Right atrium auricular region (tissue), 2 donors: ENCODE data around the gene TWIST1. TPM values are rescaled to one million over a fixed set of nuclear protein-coding genes. Genes with fewer than 3 reads are reported as not detected.

Experiments used
- DNase-seq: peaks from one replicate; pipeline ENCODE4 v3.0.0-alpha.2; 2019; ENCODE audit warnings: low spot score
- H3K27ac ChIP-seq, 2 donors: fragments of 200-600 bp; sonication (generic); 1 replicate in 1 of 2; 2 replicates in 1 of 2; pipeline ENCODE4 v1.5.1; 2016 to 2019
- H3K27me3 ChIP-seq, 2 donors: fragments of 200-600 bp; sonication (generic); one replicate each; pipeline versions ENCODE4 v1.5.1 to v1.6.0; 2017 to 2019
- H3K36me3 ChIP-seq: fragments of 200-600 bp; sonication (generic); one replicate; pipeline ENCODE4 v1.5.1; 2016
- H3K4me1 ChIP-seq, 2 donors: fragments of 200-600 bp; sonication (generic); one replicate each; pipeline versions ENCODE4 v1.5.1 to v1.6.0; 2017 to 2019
- H3K4me3 ChIP-seq, 2 donors: fragments of 200-600 bp; sonication (generic); 1 replicate in 1 of 2; 2 replicates in 1 of 2; pipeline ENCODE4 v1.5.1; 2017 to 2019; ENCODE audit warnings: mild to moderate bottlenecking in 1 of 2, moderate library complexity in 1 of 2
- H3K9me3 ChIP-seq, 2 donors: fragments of 200-600 bp; sonication (generic); one replicate each; pipeline ENCODE4 v1.5.1; 2019
- total RNA-seq, 2 donors: library from RNA; depleted of rRNA; stranded (reverse); fragments of >200 nt; gene quantifications; one replicate each; pipeline ENCODE4 v1.1.0, GENCODE V29; 2016
- TF ChIP-seq, protein P1 (sequence below), 2 donors: fragments of 200-600 bp; sonication (generic); IDR thresholded peaks; one replicate each; pipeline ENCODE4 v1.5.1; 2019; ENCODE audit warnings: antibody characterized with exemption in 2 of 2

Gene TWIST1
- total RNA-seq, 2 donors from 2014 or later = 1.9 to 6.2 TPM

- TF ChIP-seq, protein P1, sequence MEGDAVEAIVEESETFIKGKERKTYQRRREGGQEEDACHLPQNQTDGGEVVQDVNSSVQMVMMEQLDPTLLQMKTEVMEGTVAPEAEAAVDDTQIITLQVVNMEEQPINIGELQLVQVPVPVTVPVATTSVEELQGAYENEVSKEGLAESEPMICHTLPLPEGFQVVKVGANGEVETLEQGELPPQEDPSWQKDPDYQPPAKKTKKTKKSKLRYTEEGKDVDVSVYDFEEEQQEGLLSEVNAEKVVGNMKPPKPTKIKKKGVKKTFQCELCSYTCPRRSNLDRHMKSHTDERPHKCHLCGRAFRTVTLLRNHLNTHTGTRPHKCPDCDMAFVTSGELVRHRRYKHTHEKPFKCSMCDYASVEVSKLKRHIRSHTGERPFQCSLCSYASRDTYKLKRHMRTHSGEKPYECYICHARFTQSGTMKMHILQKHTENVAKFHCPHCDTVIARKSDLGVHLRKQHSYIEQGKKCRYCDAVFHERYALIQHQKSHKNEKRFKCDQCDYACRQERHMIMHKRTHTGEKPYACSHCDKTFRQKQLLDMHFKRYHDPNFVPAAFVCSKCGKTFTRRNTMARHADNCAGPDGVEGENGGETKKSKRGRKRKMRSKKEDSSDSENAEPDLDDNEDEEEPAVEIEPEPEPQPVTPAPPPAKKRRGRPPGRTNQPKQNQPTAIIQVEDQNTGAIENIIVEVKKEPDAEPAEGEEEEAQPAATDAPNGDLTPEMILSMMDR (IDR thresholded peaks at IDR 0.05) = no peak
- H3K9me3 ChIP-seq = no peaks in the 10 kb centered on the region
- no peaks in the 10 kb centered on the region for H3K36me3 ChIP-seq
- no peaks in the 10 kb centered on the region for H3K27me3 ChIP-seq
- H3K4me3 ChIP-seq = no peak overlapping the region
- H3K27ac ChIP-seq = no peak overlapping the region
- no peaks in the 10 kb centered on the region for H3K4me1 ChIP-seq
- no peak for DNase-seq
Measured at GRCh38 chr7:19066170-19066569, 51.3 kb downstream of the TWIST1 start.

Other genes starting within 250 kb of the TWIST1 start
- not detected for gene FERD3L, start 27.8 kb upstream of the TWIST1 start, total RNA-seq